ENCODE measurements around the gene MOB1B.
"Not testable (repeated sequence)": the region's sequence is repeated elsewhere in the genome, so short reads cannot be mapped to it uniquely, and the experiment has no call there.

MOB1B gene

DNA sequence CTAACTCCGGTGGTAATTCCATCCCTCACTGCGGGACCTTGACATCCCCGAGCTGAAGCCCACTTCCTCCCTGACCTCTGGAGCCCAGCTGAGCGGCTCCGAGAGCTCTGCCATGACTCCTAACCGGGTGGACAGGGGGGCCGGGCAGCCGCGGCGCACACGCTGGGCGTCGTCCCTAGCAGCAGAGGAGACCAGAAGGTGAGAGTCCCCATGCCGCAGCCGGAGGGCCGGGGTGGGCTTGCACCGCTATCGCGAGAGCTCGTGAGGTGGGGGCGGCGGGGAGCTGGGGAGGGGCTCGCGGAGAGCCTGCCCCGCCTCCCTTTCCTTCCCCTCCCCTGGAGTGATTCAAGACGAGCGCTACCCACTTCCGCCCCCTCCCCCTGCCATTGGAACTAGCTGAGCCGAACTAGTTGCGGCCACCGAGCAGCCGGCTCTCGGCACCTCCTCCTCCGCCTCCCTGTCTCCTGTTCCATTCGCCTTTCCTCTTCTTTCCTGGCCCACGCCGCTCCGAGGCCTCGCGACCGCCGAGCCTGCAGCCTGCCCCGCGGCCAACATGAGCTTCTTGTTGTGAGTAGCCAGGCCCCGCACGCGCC lies at the start of gene MOB1B:
MOB1B (plus strand) TSS at position 386 of the 593 bp plus-strand sequence; CDS start at position 554, 168 bp downstream.
- peak; percentile 91 for DNase-seq (ENCODE audit: low spot score)

DNA sequence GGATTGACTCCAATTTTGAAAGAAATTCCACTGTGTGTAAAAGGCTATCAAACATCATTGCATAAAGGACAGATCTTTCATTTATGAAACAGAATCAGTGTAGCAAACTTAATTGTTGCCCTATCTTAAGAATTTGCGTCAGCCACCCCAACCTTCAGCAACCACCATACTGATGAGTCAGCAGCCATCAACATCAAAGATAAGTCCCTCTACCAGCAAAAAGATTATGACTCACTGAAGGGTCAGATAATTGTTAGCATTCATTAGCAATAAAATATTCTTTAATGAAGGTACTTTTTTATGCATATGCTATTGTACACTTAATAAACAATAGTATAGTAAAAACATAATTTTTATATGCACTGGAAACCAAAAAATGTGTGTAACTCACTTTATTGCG lies 46.7 kb upstream of the MOB1B start:
- no peak for DNase-seq (ENCODE audit: low spot score)

DNA sequence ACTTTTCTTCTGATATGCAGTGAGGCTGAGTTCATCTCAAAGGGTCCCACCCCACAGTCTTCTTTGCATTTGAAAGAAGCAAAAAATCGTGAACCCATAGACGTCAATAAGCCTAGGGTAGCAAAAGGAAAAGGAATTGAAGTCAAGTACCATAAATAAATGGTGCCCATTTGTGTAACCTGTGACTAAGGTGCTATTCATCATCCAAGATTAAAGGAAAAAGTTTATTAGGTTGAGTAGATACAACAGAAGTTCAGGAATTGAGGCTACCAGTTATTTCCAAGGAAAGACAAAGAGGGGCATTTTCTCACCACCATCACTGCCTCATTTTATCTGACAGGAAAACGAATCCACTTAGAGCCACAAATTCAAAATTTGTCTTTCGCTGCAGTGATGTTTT lies 43.7 kb upstream of the MOB1B start:
- DNase-seq (ENCODE audit: low spot score): no peak

DNA sequence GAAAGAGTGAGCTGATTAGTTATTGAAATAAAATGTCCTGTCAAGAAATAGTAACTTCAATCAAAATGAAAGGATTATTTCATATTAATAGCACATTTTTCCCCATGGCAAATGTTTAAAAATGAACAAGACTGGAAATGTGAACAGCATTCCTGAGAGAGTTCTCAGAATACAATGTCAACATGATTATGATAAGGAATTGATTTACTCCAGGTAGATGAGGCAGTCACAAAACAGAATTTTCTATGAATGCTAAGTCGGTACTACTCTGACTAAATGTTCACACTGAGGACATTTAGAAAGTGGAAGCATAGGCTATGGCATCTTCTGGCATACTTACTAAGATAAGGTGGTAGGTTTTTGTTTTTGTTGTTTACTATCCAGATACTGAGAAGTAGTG lies 43.1 kb upstream of the MOB1B start:
- no peak for DNase-seq (ENCODE audit: low spot score)

DNA sequence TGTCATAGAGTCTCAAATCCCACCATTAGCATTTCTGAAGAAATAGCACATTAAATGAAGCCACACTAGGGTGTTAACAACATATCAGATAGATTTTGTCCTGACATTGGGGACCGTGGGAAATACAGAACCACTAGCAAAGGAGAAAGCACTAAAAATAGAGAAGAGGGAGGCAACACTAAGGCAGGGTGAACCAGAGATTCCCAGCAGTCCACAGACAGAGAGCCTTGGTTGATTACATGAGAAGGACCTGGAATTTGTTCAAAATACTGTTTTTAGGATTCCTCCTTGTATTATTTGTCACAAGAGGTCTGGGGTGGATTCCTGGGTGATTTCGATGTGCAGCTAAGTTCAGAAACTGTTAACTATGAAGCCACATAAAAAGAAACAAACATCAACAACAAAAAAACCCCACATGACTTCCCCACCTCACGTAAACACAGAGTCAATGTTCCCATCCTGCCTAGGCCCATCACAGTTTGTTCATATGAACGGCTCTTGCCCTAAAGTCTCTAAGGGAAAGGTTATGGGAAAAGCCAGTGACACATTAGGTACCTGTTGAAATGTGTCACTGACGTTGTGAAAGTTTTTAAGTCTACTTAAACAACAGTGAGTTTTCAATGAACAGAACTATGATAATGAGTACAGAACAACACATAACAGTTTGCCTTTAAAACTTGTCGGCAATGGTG lies 38.9 kb upstream of the MOB1B start:
- no peak for DNase-seq (ENCODE audit: low spot score)

DNA sequence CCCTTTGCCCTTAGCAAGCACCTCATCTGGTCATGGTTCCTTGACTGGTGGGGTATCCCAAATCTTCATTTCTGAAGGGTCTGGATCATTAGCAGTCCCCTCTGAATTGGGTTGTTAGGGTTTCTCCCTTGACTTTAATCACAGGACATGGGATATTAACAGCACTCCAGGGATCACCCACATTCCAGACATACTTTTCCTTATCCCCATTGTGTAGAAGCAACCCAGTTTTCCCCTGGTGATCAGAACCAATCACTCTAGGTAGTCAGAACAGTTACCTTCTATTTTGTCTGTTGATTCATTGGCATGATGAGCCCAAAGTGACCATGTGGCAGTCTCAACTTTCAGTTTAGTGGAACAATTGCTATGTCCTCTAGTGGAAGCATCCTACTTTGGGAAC lies 33.4 kb upstream of the MOB1B start:
- no peak for DNase-seq (ENCODE audit: low spot score)

DNA sequence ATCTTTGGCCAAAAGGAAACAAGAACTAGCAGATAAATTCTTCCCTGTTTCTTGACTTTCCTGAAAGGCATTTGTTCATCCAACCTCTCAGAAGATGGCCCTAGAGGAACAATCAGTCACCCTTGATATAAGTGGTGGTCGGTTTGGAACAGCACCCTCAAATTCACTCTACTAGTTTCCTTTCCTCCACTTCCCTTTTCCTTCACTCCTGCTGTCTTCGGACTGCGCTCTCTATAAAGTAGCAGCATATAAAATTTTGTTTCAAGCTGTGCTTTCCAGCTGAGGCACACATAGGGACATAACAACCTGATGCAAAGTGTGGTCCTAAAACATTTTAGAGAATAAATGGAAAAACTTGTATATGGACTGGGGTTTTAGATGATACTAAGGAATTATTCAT lies 29.0 kb upstream of the MOB1B start:
- DNase-seq (ENCODE audit: low spot score): no peak

DNA sequence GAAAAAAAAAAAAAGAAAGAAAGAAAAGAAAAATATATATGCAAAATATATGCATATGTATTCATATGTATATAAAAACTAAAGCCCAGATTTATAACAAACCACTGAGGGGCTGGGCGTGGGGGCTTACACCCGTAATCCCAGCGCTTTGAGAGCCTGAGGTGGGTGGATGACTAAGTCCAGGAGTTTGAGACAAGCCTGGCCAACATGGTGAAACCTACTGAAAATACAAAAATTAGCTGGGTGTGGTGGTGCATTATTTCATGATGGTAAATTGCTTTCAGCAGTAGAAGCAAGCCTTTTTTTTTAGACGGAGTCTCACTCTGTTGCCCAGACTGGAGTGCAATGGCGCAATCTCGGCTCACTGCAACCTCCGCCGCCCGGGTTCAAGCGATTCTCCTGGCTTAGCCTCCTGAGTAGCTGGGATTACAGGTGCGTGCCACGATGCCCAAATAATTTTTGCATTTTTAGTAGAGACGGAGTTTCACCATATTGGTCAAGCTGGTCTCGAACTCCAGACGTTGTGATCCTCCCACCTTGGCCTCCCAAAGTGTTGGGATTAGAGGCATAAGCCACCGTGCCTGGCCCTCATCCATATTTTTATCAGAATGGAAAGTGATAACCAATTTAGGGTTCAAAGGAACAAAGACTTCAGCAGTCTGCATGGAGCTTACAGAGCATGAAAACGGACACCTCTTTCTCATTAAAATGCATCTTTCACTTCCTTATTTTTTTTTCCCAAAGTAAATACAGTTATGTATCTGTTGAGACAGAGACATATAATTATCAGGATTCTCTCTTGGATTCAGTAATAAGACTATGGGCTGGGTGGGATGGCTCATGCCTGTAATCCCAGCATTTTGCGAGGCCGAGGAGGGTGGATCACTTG lies 27.7 kb upstream of the MOB1B start:
- DNase-seq (ENCODE audit: low spot score): peak; percentile 57

DNA sequence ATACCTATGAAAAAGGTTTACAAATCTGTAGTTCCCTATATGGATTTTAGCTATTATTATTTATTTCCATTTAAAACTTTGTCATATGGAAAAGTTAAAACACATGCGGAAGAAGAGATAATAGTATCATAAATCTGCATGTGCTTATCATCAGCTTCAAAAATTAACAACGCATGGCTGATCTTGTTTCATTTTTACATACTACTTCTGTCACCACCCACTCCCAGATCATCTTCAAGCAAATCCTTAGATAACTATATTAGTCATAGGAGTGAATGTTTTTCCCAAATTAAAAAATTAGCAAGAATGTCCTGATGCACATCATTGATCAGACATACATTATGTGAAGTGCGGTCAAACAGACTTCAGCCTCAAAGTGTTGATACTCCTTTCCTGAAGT lies 24.6 kb upstream of the MOB1B start:
- DNase-seq (ENCODE audit: low spot score): no peak

DNA sequence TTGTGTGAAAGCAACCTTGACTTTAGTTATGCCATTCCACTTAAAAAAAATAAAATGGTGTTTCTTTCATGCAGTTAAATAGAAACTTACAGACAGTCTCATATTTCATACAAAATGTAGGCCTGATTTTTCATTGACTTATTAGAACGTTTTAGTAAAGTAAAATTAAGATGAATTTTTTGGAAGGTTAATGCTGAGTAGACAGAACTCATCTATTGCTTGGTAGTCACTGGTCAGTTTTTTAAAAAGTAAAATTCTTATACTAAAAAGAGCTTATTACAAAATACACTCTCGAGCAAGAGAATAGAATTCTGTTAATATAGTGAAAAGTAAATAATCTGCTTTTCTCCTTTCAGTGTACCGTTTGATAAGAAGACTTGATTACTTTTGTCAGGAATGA lies 21.4 kb upstream of the MOB1B start:
- DNase-seq (ENCODE audit: low spot score): no peak

DNA sequence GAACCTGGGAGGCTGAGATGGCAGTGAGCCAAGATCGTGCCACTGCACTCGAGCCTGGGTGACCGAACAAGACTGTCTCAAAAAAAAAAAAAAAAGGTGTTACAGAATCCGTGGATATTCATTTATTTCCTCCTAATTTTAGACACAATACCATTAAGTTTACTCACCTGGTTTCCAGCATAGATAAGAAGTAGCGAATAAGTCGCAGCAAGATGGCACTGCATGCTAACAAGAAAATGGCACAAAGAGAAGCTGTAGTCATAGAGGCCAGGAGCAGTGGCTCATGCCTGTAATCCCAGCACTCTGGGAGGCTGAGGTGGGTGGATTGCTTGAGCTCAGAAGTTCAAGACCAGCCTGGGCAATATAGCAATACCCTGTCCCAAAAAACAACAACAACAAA lies 17.0 kb upstream of the MOB1B start:
- DNase-seq (ENCODE audit: low spot score): no peak

DNA sequence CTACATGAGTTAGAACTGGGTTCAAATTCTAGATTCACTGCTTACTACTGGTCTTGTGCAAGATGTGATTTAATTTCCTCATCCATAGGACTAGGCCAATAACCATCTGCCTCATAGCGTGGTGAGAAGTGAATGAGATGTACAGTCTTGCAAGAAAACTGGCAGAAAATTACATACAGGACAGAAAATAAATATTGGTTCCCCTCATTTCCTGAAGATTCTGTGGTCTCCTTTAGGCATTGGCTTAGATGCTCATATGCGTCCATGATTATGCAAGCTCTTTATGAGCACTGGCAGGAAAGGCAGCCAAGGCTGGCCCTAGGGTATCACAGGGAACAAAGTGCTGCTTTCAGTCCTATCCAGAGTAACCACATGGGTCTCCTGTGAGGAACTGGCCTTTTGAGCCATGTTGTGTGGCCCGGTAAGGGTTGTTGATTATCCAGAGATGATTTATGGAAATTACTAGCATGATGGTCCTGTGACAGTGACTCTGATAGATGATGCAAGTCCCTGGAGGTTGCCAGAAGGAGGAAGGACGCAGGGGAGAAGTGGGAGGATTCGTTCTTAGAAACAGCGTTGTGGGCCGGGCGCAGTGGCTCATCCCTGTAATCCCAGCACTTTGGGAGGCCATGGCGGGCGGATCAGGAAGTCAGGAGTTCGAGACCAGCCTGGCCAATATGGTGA lies 9.9 kb upstream of the MOB1B start:
- DNase-seq (ENCODE audit: low spot score): no peak

DNA sequence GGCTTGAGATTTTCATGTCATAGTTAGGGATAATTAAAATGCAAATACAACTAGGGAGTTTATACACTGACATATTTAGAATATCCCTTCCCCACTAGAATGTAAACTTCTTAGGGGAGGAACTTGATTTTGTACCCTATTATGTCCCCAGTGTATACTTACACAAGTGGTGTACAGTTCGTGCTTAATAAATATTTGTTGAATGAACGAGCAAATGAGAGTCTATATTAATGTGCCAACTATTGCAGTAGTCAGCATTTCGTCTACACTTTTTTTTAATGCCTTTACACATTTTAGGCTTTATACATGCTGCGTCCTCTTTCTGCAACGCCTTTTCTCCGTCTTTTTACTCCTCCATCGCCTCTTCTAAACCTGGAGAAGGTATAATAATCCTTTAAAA lies 8.4 kb upstream of the MOB1B start:
- no peak for DNase-seq (ENCODE audit: low spot score)

DNA sequence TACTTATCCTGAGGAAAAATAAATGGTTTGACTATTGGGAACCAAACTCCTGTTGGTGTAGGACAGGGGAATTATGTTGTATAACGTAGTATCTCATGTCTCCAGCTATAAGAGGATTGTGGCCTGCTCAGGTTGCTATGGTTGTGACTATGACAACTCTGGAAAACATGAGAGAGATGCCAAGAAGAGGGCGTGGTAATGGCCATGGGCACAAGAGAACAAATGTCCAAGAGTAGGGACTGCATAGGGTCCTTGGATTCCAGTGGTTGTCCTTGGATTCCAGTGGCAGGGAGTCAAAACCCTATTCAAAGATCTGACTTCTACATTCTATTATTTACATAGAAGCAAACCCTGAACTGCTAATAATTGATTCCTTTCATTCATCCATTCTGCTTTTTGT lies 6.8 kb upstream of the MOB1B start:
- DNase-seq (ENCODE audit: low spot score): no peak

DNA sequence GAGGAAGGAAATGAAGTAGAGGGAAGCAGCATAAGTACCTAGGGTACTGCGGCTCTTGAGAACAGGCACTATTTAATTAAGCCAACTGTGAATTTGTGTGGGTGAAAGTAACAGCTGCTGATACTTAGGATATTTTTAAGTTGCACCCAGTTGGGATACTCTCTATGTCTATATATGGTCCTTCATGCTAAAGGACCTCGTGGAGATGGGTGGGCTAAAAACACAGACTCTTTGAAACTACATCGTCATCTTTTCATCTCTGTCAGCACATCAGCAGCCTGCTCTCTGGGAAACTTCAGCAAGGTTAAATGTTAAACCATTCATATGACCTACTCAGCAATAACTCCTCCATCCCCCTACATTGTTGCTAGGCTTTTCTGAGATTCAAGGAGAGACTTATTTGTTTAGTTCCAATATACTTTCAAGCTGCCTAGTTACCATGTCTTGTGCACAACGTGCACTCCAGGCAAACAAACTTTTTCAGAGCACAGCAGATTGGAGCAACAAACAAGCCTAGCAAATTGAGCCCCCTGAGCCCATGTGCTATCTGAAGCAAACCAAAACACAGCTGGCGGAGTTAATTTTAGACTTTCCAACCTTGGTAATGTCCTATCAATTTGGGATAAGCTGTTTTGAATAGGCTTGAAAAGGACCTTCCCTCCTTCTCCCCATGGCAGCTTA lies 6.2 kb upstream of the MOB1B start:
- DNase-seq (ENCODE audit: low spot score): no peak

DNA sequence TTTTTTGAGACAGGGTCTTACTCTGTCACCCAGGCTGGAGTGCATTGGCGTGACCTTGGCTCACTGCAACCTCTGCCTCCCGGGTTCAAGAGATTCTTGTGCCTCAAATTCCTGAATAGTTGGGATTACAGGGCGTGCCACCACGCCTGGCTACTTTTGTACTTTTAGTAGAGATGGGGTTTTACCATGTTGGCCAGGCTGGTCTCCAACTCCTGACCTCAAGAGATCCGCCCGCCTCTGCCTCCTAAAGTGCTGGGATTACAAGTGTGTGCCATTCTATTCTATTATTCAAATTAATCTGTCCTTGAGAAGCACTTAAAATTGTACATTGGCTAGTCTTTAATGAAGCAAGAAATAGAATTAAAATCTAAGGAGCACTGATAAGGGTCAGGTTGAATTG lies 3.6 kb upstream of the MOB1B start:
- not testable (repeated sequence) for DNase-seq (ENCODE audit: low spot score)

DNA sequence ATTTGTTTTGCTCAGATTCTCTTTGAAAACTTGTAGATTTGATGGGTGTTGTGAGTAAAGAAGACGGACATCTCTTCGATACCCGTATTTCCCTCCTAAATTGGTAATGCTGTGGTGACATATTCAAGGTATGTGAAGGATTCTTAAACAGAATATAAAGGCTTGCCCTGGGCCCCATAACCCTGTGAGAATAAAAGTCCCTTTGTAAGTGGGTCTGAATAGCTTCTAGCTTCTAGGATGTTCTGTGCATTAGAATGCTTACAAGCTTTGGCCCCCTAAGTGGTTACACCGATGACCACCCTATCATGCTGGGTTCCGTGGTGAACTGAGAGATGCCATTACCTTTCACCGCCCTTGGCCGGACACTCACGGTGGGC lies 574 bp upstream of the MOB1B start:
- peak; percentile 29 for DNase-seq (ENCODE audit: low spot score)

DNA sequence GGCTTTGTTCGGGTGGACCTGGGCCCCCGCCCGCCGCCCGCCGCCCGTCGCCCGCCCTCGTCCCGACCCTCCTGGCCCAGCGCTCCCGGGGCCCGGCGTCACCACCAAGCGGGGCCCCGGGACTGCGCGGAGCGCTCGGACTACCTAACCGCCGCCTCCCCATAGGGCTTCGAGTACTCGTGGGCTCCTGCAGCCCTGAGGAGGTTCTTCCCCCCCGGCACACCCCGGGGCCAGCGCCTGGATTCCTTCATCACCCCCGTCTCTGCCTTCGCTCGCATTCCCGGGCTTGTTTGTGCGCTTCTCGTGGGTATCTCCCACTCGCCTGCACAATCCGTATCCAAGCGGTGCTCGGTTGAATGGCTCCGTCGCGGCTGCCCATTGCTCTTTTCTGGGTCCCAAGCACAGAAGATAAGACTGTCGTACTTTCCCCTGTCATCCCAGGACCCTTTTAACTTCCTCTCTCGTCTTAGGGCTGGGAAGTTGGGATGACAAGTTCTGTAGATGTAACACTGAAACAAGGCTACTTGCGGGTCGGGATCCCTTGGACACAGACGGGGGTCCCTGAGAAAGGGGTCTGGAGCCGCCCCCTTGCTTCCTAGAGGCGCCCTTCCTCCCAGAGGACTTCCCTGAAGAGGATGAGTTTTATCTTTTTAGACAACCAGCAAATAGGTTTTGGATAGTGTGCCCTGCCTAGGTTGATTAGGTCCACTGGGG lies 565 bp downstream of the MOB1B start:
- peak; percentile 43 for DNase-seq (ENCODE audit: low spot score)

DNA sequence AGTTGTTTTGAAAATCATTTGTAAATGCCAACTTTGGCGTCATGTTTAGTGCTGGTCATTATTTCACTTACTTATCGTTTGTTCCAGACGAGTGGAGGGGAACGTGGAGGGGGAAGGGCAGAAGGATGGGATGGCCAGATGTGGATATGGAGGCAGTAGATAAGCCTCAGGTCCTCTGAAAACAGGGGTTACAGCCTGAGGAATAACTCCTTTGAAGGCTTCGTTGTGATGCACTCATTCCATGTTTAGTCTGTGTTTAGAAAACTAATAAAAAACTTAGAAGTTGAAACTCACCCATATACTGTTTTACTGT lies 1.1 kb downstream of the MOB1B start:
- DNase-seq (ENCODE audit: low spot score): no peak

DNA sequence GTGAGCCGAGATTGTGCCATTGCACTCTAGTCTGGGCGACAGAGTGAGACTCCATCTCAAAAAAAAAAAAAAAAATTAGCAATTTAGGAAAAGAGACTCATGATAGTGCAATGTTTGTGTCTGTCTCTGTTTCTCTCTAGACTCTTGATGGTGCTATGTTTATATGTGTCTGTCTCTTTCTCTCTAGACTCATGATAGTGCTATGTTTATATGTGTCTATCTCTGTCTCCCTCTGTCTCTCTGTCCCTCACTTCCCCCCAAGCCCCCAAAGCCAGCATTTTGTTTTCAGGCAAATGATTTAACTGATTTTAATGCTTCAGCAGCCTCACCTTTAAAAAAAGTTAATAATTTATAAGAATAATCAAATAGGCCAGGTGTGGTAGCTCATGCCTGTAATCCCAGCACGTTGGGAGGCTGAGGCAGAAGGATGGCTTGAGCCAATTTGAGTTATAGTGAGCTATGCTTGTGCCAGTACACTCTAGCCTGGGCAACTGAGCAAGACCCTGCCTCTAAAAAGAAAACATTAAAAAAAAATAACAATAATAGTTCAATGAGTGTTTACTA lies 6.9 kb downstream of the MOB1B start:
- DNase-seq (ENCODE audit: low spot score): no peak

DNA sequence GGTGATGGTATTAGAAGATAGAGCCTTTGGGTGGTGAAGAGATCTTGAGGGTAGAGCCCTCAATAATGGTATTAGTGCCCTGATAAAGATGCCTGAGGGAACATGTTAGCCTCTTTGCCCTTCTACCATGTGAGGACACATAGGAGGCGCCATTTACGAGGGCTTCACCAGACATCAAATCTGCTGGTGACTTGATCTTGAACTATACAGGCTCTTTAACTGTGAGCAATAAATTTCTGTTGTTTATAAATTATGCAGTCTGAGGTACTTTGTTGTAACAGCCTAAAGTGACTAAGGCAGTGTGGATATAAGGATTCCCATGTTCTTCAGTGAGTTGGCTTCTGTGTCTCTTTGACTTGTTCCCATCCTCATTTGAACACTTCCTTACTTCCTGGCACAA lies 11.8 kb downstream of the MOB1B start:
- no peak for DNase-seq (ENCODE audit: low spot score)
